HCT116 (cell line): ENCODE data around the gene RXRA. TPM values are rescaled to one million over a fixed set of nuclear protein-coding genes. Genes with fewer than 3 reads are reported as not detected.

Experiments used
- ATAC-seq: fragments of 200-7000 bp; cut with Tn5 transposase; 2 replicates; pipeline ENCODE4 v1.9.1; 2020; ENCODE audit warnings: mild to moderate bottlenecking, moderate library complexity
- BruUV-seq: library from RNA; stranded (reverse); fragments of 400-500 nt; replicated peaks from 2 replicates; lab custom pipeline; 2021; lab: Mats Ljungman, UMichigan
- CTCF ChIA-PET: fragments of 300-600 bp; sonication (Branson Sonifier 250); formaldehyde crosslinking; loops from one replicate; lab custom pipeline; 2021; ENCODE audit warnings: antibody characterized with exemption; lab: Charles Lee
- POLR2A ChIA-PET: fragments of 300-600, 350-600 bp; sonication (Branson Sonifier 250); formaldehyde crosslinking; loops from one replicate; lab custom pipeline; 2021; ENCODE audit warnings: antibody characterized with exemption; lab: Charles Lee
- RAD21 ChIA-PET, 2 experiments: fragments of 300-600 bp; sonication (Branson Sonifier 250); formaldehyde crosslinking; loops; one replicate each; lab custom pipeline; 2023; ENCODE audit warnings: low total read pairs in 2 of 2; ENCODE audit not compliant: uncharacterized antibody in 2 of 2, unreplicated experiment in 2 of 2, low non-redundant PET in 1 of 2; lab: Charles Lee
- DNase-seq: peaks from one replicate; pipeline ENCODE4 v3.0.0-alpha.2; 2010; ENCODE audit warnings: low read depth, low spot score
- H2AFZ ChIP-seq: fragments of 200-600 bp; shearing (Covaris generic), sonication (generic); 2 replicates; pipeline ENCODE4 v1.6.1; 2017; ENCODE audit warnings: low read depth, mixed run types, mixed read lengths, antibody characterized with exemption, low read length; ENCODE audit not compliant: poor library complexity, severe bottlenecking
- H3K27ac ChIP-seq: 2 replicates; pipeline ENCODE4 v1.5.1; 2012; ENCODE audit warnings: low read depth, low read length
- H3K27me3 ChIP-seq: fragments of 200-600 bp; sonication (generic); 2 replicates; pipeline ENCODE4 v1.6.1; 2016; ENCODE audit warnings: mixed run types, low read length, mixed read lengths; ENCODE audit not compliant: insufficient read depth
- H3K36me3 ChIP-seq, 2 experiments: fragments of 200-500 bp in 1 of 2; fragments of 200-600 bp in 1 of 2; sonication (Bioruptor generic) in 1 of 2; sonication (generic) in 1 of 2; 2 replicates each; pipeline versions ENCODE4 v1.5.1 to v1.6.1; 2014 to 2016; ENCODE audit warnings: low read length in 2 of 2, inconsistent platforms in 1 of 2, mixed read lengths in 1 of 2, mixed run types in 1 of 2; ENCODE audit not compliant: insufficient read depth in 2 of 2, control insufficient read depth in 1 of 2
- H3K4me1 ChIP-seq, 2 experiments: fragments of 200-600 bp in 1 of 2; sonication (generic) in 1 of 2; 2 replicates each; pipeline versions ENCODE4 v1.5.1 to v1.6.1; 2012 to 2017; ENCODE audit warnings: low read length in 2 of 2, inconsistent platforms in 1 of 2, mild to moderate bottlenecking in 1 of 2, mixed read lengths in 1 of 2, mixed run types in 1 of 2, moderate library complexity in 1 of 2; ENCODE audit not compliant: insufficient read depth in 2 of 2, control insufficient read depth in 1 of 2
- H3K4me2 ChIP-seq: fragments of 200-600 bp; sonication (generic); 2 replicates; pipeline ENCODE4 v1.6.1; 2017; ENCODE audit warnings: mixed run types, low read length, mixed read lengths
- H3K4me3 ChIP-seq, 2 experiments: fragments of 200-600 bp in 1 of 2; sonication (generic) in 1 of 2; replicated peaks in 1 of 2; 2 replicates each; pipeline ENCODE4 v1.5.1; 2011 to 2016; ENCODE audit warnings: low read length in 2 of 2, control low read depth in 1 of 2, low read depth in 1 of 2, mild to moderate bottlenecking in 1 of 2, mixed read lengths in 1 of 2, mixed run types in 1 of 2
- H3K79me2 ChIP-seq: fragments of 200-600 bp; sonication (generic); 2 replicates; pipeline ENCODE4 v1.6.1; 2017; ENCODE audit warnings: mild to moderate bottlenecking, mixed run types, low read length, moderate library complexity, mixed read lengths; ENCODE audit not compliant: insufficient read depth
- H3K9ac ChIP-seq: fragments of 200-600 bp; sonication (generic); 2 replicates; pipeline ENCODE4 v1.6.1; 2016; ENCODE audit warnings: low read length, mixed read lengths
- H3K9me2 ChIP-seq: fragments of 200-600 bp; sonication (generic), shearing (Covaris generic); 2 replicates; pipeline ENCODE4 v1.6.1; 2017; ENCODE audit warnings: mixed run types, mild to moderate bottlenecking, moderate library complexity; ENCODE audit not compliant: insufficient read depth
- H3K9me3 ChIP-seq, 2 experiments: fragments of 200-500 bp in 1 of 2; fragments of 200-600 bp in 1 of 2; sonication (Bioruptor generic) in 1 of 2; sonication (generic) in 1 of 2; 2 replicates each; pipeline ENCODE4 v1.6.1; 2014 to 2017; ENCODE audit warnings: low read length in 2 of 2, mixed read lengths in 2 of 2, inconsistent platforms in 1 of 2, low read depth in 1 of 2, mild to moderate bottlenecking in 1 of 2, mixed run types in 1 of 2, moderate library complexity in 1 of 2; ENCODE audit not compliant: control insufficient read depth in 1 of 2, insufficient read depth in 1 of 2
- H4K20me1 ChIP-seq: fragments of 200-600 bp; sonication (generic), shearing (Covaris generic); 2 replicates; pipeline ENCODE4 v1.6.1; 2017; ENCODE audit warnings: mixed run types, mild to moderate bottlenecking, moderate library complexity; ENCODE audit not compliant: insufficient read depth
- CBX3 ChIP-seq: IDR thresholded peaks from 2 replicates; pipeline ENCODE4 v1.6.1; 2012; ENCODE audit warnings: low read depth
- ELF1 ChIP-seq: IDR thresholded peaks from 2 replicates; pipeline ENCODE4 v1.6.1; 2012; ENCODE audit warnings: low read depth, borderline replicate concordance
- FOSL1 ChIP-seq: IDR thresholded peaks from 2 replicates; pipeline ENCODE4 v1.6.1; 2012; ENCODE audit warnings: low read depth
- POLR2A ChIP-seq: IDR thresholded peaks from 2 replicates; pipeline ENCODE4 v1.7.0; 2011; ENCODE audit warnings: borderline replicate concordance; ENCODE audit not compliant: insufficient read depth, insufficient read length; ENCODE audit errors: extremely low read depth
- RAD21 ChIP-seq: IDR thresholded peaks from 2 replicates; pipeline ENCODE4 v1.6.1; 2012; ENCODE audit warnings: low read depth, mild to moderate bottlenecking
- ZNF274 ChIP-seq: fragments of 200-500 bp; sonication (Bioruptor generic); IDR thresholded peaks from 2 replicates; pipeline ENCODE4 v1.6.1; 2014; ENCODE audit warnings: mild to moderate bottlenecking, low read depth, low read length, inconsistent platforms
- intact Hi-C: fragments of 100-400 bp; cut with micrococcal nuclease; formaldehyde crosslinking; loops from 2 replicates; pipeline ENCODE4 v1.10.0; 2022
- total RNA-seq: library from RNA; stranded (reverse); gene quantifications from one replicate; pipeline ENCODE4 v1.2.1, GENCODE V29; 2021; ENCODE audit not compliant: unreplicated experiment

The RXRA gene
- total RNA-seq, 1 experiment from 2014 or later = 43.9 TPM

GRCh38 chr9:134332841-134333233 lies 6.6 kb downstream of the RXRA start:
- TF ChIP-seq ZNF274 (no peak), CBX3 (no peak), POLR2A (no peak), FOSL1 (no peak), ELF1 (no peak)
- ChIA-PET CTCF (no interaction called here), RAD21 (no interaction called here), POLR2A (no interaction called here)
- ATAC-seq (no peak), DNase-seq (no peak)
- Histone ChIP-seq H3K79me2 (peaks cover 99% of the 10 kb centered on the region), H3K9me2 (no peaks in the 10 kb centered on the region), H3K36me3 (no peaks in the 10 kb centered on the region), H4K20me1 (0 out of 2 replicates have a peak, but pooled peaks cover 4% of the 10 kb centered on the region), H3K9ac (no peak overlapping the region), H2AFZ (no peak overlapping the region), H3K4me1 (peaks cover 19 to 53% of the 10 kb centered on the region in 2 experiments), H3K27ac (no peak overlapping the region), H3K4me2 (no peak overlapping the region), H3K4me3 (no peak overlapping the region), H3K27me3 (no peaks in the 10 kb centered on the region), H3K9me3 (no peaks in the 10 kb centered on the region)
- intact Hi-C loops = no loop called here
- BruUV-seq = no TSS peak

- CTCF ChIA-PET = no interaction called here
- Histone ChIP-seq H3K4me2 (no peak overlapping the region), H3K4me3 (no peak overlapping the region), H2AFZ (no peak overlapping the region), H3K9me2 (no peaks in the 10 kb centered on the region), H3K36me3 (no peaks in the 10 kb centered on the region), H3K9ac (no peak overlapping the region), H3K4me1 (peaks cover 15 to 48% of the 10 kb centered on the region in 2 experiments), H3K79me2 (peaks cover 99% of the 10 kb centered on the region), H3K27ac (no peak overlapping the region), H4K20me1 (0 out of 2 replicates have a peak, but pooled peaks cover 4% of the 10 kb centered on the region), H3K9me3 (no peaks in the 10 kb centered on the region), H3K27me3 (no peaks in the 10 kb centered on the region)
- no peak for DNase-seq
- POLR2A ChIA-PET = no interaction called here
- no peak for TF ChIP-seq RAD21
- no peak for TF ChIP-seq ELF1
- ATAC-seq = no peak
- intact Hi-C loops = no loop called here
- RAD21 ChIA-PET = no interaction called here
- BruUV-seq = no TSS peak
These were observed 7.1 kb downstream of the RXRA start for GRCh38 chr9:134333234-134333873.
